Renal cortex interstitium (tissue), 11 donors: ENCODE results near the gene MLN. TPM values are rescaled to one million over a fixed set of nuclear protein-coding genes. Genes with fewer than 3 reads are reported as not detected.

ENCODE experiments used
- DNase-seq, 11 donors: peaks; one replicate each; pipeline ENCODE4 v3.0.0-alpha.2; 2013; ENCODE audit warnings: low read depth in 9 of 11, low spot score in 4 of 11; ENCODE audit errors: extremely low read depth in 1 of 11
- polyA plus RNA-seq, 3 donors: library from polyadenylated mRNA; unstranded; fragments of 120-200 nt; gene quantifications; one replicate each; pipeline ENCODE4 v1.2.1, GENCODE V29; 2013; ENCODE audit not compliant: insufficient read length in 3 of 3

MLN gene
- polyA plus RNA-seq, 3 donors = 1.5 to 2.2 (median 1.9) TPM

- DNase-seq = no peak
Measured at GRCh38 chr6:33764036-33764435, 39.8 kb downstream of the MLN start.

GRCh38 chr6:33763483-33763882 lies 40.3 kb downstream of the MLN start:
- DNase-seq = no peak

- DNase-seq = no peak
Measured at GRCh38 chr6:33762713-33763112, 41.1 kb downstream of the MLN start.

GRCh38 chr6:33761922-33762629 lies 41.7 kb downstream of the MLN start:
- no peak for DNase-seq

GRCh38 chr6:33761581-33761921 lies 42.3 kb downstream of the MLN start:
- no peak for DNase-seq

GRCh38 chr6:33759887-33760629 lies 43.7 kb downstream of the MLN start:
- DNase-seq = no peak

GRCh38 chr6:33758815-33759216 lies 45.0 kb downstream of the MLN start:
- DNase-seq = no peak

- DNase-seq = no peak
Measured at GRCh38 chr6:33757906-33758305, 45.9 kb downstream of the MLN start.

- no peak for DNase-seq
Measured at GRCh38 chr6:33757113-33757512, 46.7 kb downstream of the MLN start.

- DNase-seq = no peak
Measured at GRCh38 chr6:33756211-33756954, 47.4 kb downstream of the MLN start.

- DNase-seq = no peak
Measured at GRCh38 chr6:33755070-33755869, 48.5 kb downstream of the MLN start.

- DNase-seq = no peak
Measured at GRCh38 chr6:33754222-33754621, 49.6 kb downstream of the MLN start.

- DNase-seq = no peak
Measured at GRCh38 chr6:33752646-33753015, 51.2 kb downstream of the MLN start.

- no peak for DNase-seq
Measured at GRCh38 chr6:33751771-33752645, 51.8 kb downstream of the MLN start.

GRCh38 chr6:33750244-33750991 lies 53.4 kb downstream of the MLN start:
- DNase-seq = no peak

- no peak for DNase-seq
Measured at GRCh38 chr6:33749401-33749800, 54.4 kb downstream of the MLN start.

- DNase-seq = no peak
Measured at GRCh38 chr6:33748841-33749240, 55.0 kb downstream of the MLN start.

GRCh38 chr6:33747823-33748222 lies 56.0 kb downstream of the MLN start:
- no peak for DNase-seq
